Aorta (tissue), 5 donors: ENCODE data around the gene FAM81A. TPM values are rescaled to one million over a fixed set of nuclear protein-coding genes. Genes with fewer than 3 reads are reported as not detected.
"Not testable (repeated sequence)": the region's sequence is repeated elsewhere in the genome, so short reads cannot be mapped to it uniquely, and the experiment has no call there.

Experiments
- ATAC-seq: fragments of 200-7000 bp; cut with Tn5 transposase; one replicate; pipeline ENCODE4 v1.9.1; 2022; ENCODE audit warnings: moderate library complexity; ENCODE audit not compliant: low FRiP score
- DNase-seq, 2 donors: peaks; one replicate each; pipeline ENCODE4 v3.0.0-alpha.2; 2020
- H3K27ac ChIP-seq, 2 donors: one replicate each; pipeline ENCODE4 v1.5.1; 2013; ENCODE audit warnings: low read length in 2 of 2, mild to moderate bottlenecking in 2 of 2, moderate library complexity in 2 of 2, control low read depth in 1 of 2, inconsistent platforms in 1 of 2, low read depth in 1 of 2
- H3K27me3 ChIP-seq, 2 donors: one replicate each; pipeline ENCODE4 v1.6.1; 2013; ENCODE audit warnings: control low read depth in 1 of 2, low read length in 1 of 2, mild to moderate bottlenecking in 1 of 2, moderate library complexity in 1 of 2; ENCODE audit not compliant: insufficient read depth in 2 of 2, control insufficient read depth in 1 of 2
- H3K36me3 ChIP-seq, 2 donors: one replicate each; pipeline ENCODE4 v1.6.1; 2013; ENCODE audit warnings: control low read depth in 1 of 2, low read length in 1 of 2, mild to moderate bottlenecking in 1 of 2; ENCODE audit not compliant: insufficient read depth in 2 of 2, control insufficient read depth in 1 of 2
- H3K4me1 ChIP-seq, 2 donors: one replicate each; pipeline ENCODE4 v1.6.1; 2013; ENCODE audit warnings: low read length in 2 of 2, control low read depth in 1 of 2, mild to moderate bottlenecking in 1 of 2, moderate library complexity in 1 of 2; ENCODE audit not compliant: insufficient read depth in 2 of 2, control insufficient read depth in 1 of 2
- H3K4me3 ChIP-seq, 2 donors: one replicate each; pipeline ENCODE4 v1.5.1; 2013; ENCODE audit warnings: low read length in 2 of 2, control low read depth in 1 of 2, mild to moderate bottlenecking in 1 of 2
- H3K9me3 ChIP-seq: one replicate; pipeline ENCODE4 v1.6.1; 2013; ENCODE audit warnings: mild to moderate bottlenecking, low read length; ENCODE audit not compliant: control insufficient read depth
- WGBS, 2 donors: extraction: QIAGEN DNeasy Blood & Tissue Kit; methylation state at CpG; one replicate each; pipeline ENCODE4 v1.1.7; 2013; 5-methylcytosine and 5-hydroxymethylcytosine counted together
- intact Hi-C, 2 donors: fragments of 100-400 bp; cut with DNase I; formaldehyde crosslinking; loops; one replicate each; pipeline versions ENCODE4 v1.14.2 to v1.15.0; 2022
- polyA plus RNA-seq, 2 donors: library from polyadenylated mRNA; stranded (reverse); fragments of 200-250 nt; gene quantifications; one replicate each; pipeline ENCODE4 v1.2.3, GENCODE V29; 2013
- total RNA-seq, 2 donors: library from RNA; stranded (reverse); fragmentation: NEBNext Ultra II Directional; extraction: Animal tissue kit (Norgen Biotek cat#: 25700); gene quantifications; one replicate each; pipeline ENCODE4 v1.2.1, GENCODE V29; 2021
- donor health status: healthy with polysubstance abuse.
- donor health status: Bipolar disorder and iron deficiency.
- donor health status: DM: no; HTN: no; CAD: no.
- donor health status: DM: no; HTN: no; CAD: no.
- donor health status: DM: yes; HTN: yes; CAD: no.

The FAM81A gene
- total and polyA plus RNA-seq, 4 donors, result 0.88 to 1.2 (median 0.95) TPM

DNA sequence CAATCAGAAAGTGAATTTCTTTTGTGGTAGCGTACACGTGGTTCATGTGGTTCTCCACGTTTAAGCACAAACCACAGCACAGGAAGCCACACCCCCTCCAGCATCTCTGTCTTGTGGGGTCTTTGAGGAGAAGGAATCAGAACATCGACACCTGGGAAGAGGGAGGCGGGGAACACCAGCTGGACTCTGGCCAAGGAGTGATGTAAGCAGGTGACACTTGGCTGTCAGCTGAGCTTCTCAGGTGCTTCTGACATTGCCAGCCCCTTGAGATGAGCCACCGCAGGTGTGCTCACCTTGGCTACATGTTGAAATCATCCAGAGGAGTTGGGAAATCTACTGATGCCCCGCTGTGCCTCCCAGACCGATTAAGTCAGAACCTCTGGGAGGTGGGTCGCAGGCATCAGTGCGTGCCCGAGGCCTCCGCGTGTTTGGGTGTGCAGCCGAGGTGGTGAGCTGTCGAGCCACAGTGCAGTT, 85.0 kb downstream of the FAM81A start:
- Histone ChIP-seq H3K27ac (no peak overlapping the region), H3K9me3 (no peaks in the 10 kb centered on the region), H3K4me3 (no peak overlapping the region), H3K36me3 (no peaks in the 10 kb centered on the region), H3K27me3 (no peaks in the 10 kb centered on the region), H3K4me1 (no peaks in the 10 kb centered on the region)
- DNase-seq (no peak), ATAC-seq (no peak)
- 92% methylated on average over 15 of the region's 15 CpGs for WGBS, 2 donors
- intact Hi-C loops, result no loop called here

DNA sequence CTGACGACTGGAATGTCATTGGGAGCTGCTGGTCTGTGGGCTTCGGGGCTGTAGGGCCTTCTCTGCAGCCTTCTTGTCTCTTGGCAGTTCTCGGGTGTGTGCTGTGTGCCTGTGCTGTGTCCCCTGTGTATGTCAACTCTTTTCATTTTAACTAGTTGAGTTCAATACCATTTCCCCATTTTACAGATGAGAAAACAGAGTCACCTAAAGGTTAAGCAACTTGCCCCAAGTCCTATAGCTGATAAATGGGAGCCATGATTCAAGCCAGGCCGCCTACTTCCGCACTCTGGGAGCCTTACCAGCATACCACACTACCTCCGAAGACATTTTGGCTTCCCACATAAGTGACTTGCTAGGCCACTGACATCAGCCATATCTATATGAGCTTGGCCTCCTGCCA, 85.7 kb downstream of the FAM81A start:
- intact Hi-C loops, result no loop called here
- Histone ChIP-seq H3K27ac (no peak overlapping the region), H3K36me3 (no peaks in the 10 kb centered on the region), H3K4me1 (no peaks in the 10 kb centered on the region), H3K27me3 (no peaks in the 10 kb centered on the region), H3K9me3 (no peaks in the 10 kb centered on the region), H3K4me3 (no peak overlapping the region)
- 87 to 90% methylated on average over 6 of the region's 6 CpGs for WGBS, 2 donors
- ATAC-seq (no peak), DNase-seq (no peak)

DNA sequence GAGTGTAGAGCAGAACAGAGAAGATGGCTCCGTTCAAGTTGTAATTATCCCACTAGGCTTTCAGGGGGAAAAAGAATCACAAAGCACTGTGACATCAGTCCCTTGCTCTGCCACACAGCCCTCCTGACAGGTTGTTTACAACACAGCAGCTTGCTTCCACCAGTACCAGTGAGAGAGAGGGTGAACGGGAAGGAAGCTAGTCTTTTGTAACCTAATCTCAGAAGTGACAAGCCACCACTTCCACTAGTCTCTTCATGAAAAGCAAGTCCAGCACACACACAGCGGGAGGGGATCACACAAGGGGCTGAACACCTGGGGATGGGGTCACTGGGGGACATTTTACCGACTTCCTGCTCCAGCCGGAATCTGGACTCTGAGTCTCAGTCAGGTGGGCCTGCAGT, 86.3 kb downstream of the FAM81A start:
- ATAC-seq, result no peak
- intact Hi-C loops, result no loop called here
- no peak overlapping the region for H3K4me3 ChIP-seq
- H3K27me3 ChIP-seq, result no peaks in the 10 kb centered on the region
- no peaks in the 10 kb centered on the region for H3K36me3 ChIP-seq
- H3K4me1 ChIP-seq, result no peaks in the 10 kb centered on the region
- DNase-seq, result no peak
- no peaks in the 10 kb centered on the region for H3K9me3 ChIP-seq
- 72 to 75% methylated on average over 5 of the region's 5 CpGs for WGBS, 2 donors
- H3K27ac ChIP-seq, result no peak overlapping the region

- 84% methylated on average over 6 of the region's 6 CpGs for WGBS, 2 donors
- H3K9me3 ChIP-seq, H3K4me1 ChIP-seq, intact Hi-C loops, ATAC-seq, H3K27me3 ChIP-seq, DNase-seq, H3K4me3 ChIP-seq, H3K36me3 ChIP-seq, H3K27ac ChIP-seq: not testable (repeated sequence)
These were observed 88.5 kb downstream of the FAM81A start for GRCh38 chr15:59526466-59526865.

GRCh38 chr15:59528429-59528828, 90.4 kb downstream of the FAM81A start:
- H3K4me1 ChIP-seq, result no peaks in the 10 kb centered on the region
- H3K9me3 ChIP-seq, result no peaks in the 10 kb centered on the region
- no peak for DNase-seq
- ATAC-seq, result no peak
- WGBS, 2 donors, result 95 to 99% methylated on average over 1 of the region's 1 CpG
- no peak overlapping the region for H3K27ac ChIP-seq
- intact Hi-C loops, result no loop called here
- H3K27me3 ChIP-seq, result no peaks in the 10 kb centered on the region
- H3K4me3 ChIP-seq, result no peak overlapping the region
- no peaks in the 10 kb centered on the region for H3K36me3 ChIP-seq

DNA sequence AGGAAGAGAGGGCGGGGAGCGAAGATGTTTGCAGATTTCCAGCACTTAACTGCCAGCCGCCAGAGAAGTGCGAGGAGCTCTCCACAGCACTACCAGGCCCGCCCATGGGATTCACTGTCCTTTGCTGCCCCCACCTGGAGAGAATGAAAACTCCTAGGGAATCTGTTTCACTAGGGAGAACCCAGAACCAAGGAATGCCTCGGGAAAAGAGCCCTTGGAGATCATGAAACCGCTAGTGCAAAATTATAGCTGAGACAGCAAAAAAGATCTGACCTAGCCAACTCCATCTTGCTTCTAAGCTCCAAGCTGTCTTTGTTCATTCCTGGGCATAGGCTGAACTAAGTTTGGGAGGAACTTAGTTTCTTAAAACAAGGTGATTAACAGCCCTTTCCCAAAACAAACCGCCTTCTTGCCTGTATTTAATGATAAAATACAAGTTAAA, 91.0 kb downstream of the FAM81A start:
- WGBS, 2 donors, result 14 to 15% methylated on average over 8 of the region's 8 CpGs
- no peak overlapping the region for H3K27ac ChIP-seq
- no peak overlapping the region for H3K4me3 ChIP-seq
- intact Hi-C loops, result no loop called here
- H3K36me3 ChIP-seq, result no peaks in the 10 kb centered on the region
- DNase-seq (peak; percentile 81 to 82), ATAC-seq (peak; percentile 95)
- H3K4me1 ChIP-seq, result no peaks in the 10 kb centered on the region
- no peaks in the 10 kb centered on the region for H3K9me3 ChIP-seq
- H3K27me3 ChIP-seq, result no peaks in the 10 kb centered on the region

DNA sequence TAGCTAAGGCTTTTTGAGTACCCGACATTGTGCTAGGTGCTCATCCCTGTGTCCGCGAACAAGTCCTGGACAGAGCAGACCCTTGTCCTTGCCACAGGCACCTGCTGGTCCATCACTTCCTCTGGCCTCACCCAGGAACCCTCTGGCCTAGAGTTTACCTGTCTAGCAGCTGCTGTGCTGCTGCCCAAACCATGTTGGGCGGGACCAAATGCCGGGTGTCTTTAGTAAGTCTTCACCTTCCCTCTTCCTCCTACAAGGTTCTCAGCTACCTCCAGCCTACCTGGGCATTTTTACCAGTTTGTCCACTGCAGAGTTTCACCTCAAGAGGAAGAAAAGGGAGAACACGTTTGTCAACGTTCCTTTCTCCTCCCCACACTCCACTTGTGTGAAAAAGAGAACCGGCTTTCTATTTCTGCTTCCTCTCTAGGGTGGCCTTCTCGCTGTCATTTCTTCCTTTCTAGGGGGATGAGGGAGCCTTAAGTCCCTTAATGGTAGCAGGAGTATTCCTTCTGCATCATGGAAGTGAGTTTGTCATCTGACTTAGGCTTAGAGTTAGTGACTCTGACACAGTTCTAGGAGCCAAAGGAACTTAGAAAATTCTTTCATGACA, 93.2 kb downstream of the FAM81A start:
- Histone ChIP-seq H3K36me3 (no peaks in the 10 kb centered on the region), H3K27me3 (no peaks in the 10 kb centered on the region), H3K4me3 (no peak overlapping the region), H3K9me3 (no peaks in the 10 kb centered on the region), H3K4me1 (no peaks in the 10 kb centered on the region), H3K27ac (no peak overlapping the region)
- ATAC-seq (no peak), DNase-seq (no peak)
- WGBS, 2 donors, result 78 to 80% methylated on average over 9 of the region's 9 CpGs
- intact Hi-C loops, result no loop called here

GRCh38 chr15:59532770-59533379, 94.9 kb downstream of the FAM81A start:
- ATAC-seq, result no peak

DNA sequence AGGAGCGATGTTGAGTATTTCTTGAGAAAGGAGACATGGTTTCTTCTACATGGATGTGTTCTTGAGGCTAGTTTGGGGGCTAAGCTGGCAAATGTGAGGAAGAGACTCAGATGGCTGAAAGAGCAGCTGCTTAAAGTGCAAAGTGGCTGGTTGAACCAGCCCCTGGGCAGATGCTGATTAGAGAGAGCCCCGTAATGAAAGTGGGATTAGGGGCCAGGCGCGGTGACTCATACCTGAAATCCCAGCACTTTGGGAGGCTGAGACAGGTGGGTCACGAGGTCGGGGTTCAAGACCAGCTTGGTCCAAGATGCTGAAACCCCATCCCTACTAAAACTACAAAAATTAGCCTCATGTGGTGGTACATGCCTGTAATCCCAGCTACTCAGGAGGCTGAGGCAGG, 98.6 kb downstream of the FAM81A start:
- Histone ChIP-seq H3K4me1 (no peaks in the 10 kb centered on the region), H3K36me3 (no peaks in the 10 kb centered on the region), H3K4me3 (no peak overlapping the region), H3K27me3 (no peaks in the 10 kb centered on the region), H3K27ac (no peak overlapping the region), H3K9me3 (no peaks in the 10 kb centered on the region)
- WGBS, 2 donors, result 85 to 88% methylated on average over 6 of the region's 6 CpGs
- intact Hi-C loops, result no loop called here
- no peak for DNase-seq
- ATAC-seq, result no peak

More at GRCh38 chr15:59532770-59533379, 94.9 kb downstream of the FAM81A start:
- H3K9me3 ChIP-seq, result no peaks in the 10 kb centered on the region
- no peak overlapping the region for H3K27ac ChIP-seq
- 15 to 17% methylated on average over 8 of the region's 8 CpGs for WGBS, 2 donors
- H3K4me1 ChIP-seq, result no peaks in the 10 kb centered on the region
- intact Hi-C loops, result no loop called here
- H3K4me3 ChIP-seq, result no peak overlapping the region
- no peaks in the 10 kb centered on the region for H3K27me3 ChIP-seq
- DNase-seq, result no peak
- H3K36me3 ChIP-seq, result no peaks in the 10 kb centered on the region
